ENCODE data around the gene ACP2.

GRCh38 chr11:47264119-47264518 lies 15.5 kb upstream of the ACP2 start:
- TF ChIP-seq ARNT (IDR thresholded peaks at IDR 0.05) (no peak), FOXM1 (IDR thresholded peaks at IDR 0.05; ENCODE audit: borderline replicate concordance) (no peak), NFRKB (IDR thresholded peaks at IDR 0.05) (no peak), FOXK2 (IDR thresholded peaks at IDR 0.05) (no peak), HDGF (IDR thresholded peaks at IDR 0.05; ENCODE audit: borderline replicate concordance) (no peak), SP1 (IDR thresholded peaks at IDR 0.05) (no peak), BHLHE40 (IDR thresholded peaks at IDR 0.05; ENCODE audit: borderline replicate concordance) (no peak), SUZ12 (IDR thresholded peaks at IDR 0.05) (no peak)
